Measurements from ENCODE around the gene CCL19.
A peak's percentile ranks its signal among the peaks of the same experiment; 100 is the strongest.

CCL19 gene

GRCh38 chr9:34675048-34675714, 15.9 kb downstream of the CCL19 start:
- DNase-seq (ENCODE audit: low read depth, low spot score) = peak; percentile 63
- H3K4me3 ChIP-seq (ENCODE audit: low read depth, low read length) = no peak overlapping the region
- peak; percentile 96 for TF ChIP-seq CTCF (IDR thresholded peaks at IDR 0.05; ENCODE audit: low read depth, low read length)
- in situ Hi-C loops (cut with HindIII; ENCODE audit: low sequenced_read_pairs) = no loop called here

- no peak overlapping the region for H3K4me3 ChIP-seq (ENCODE audit: low read depth, low read length)
- DNase-seq (ENCODE audit: low read depth, low spot score) = no peak
- TF ChIP-seq CTCF (IDR thresholded peaks at IDR 0.05; ENCODE audit: low read depth, low read length) = no peak
- in situ Hi-C loops (cut with HindIII; ENCODE audit: low sequenced_read_pairs) = no loop called here
Observed at GRCh38 chr9:34674440-34674839, 16.6 kb downstream of the CCL19 start.

GRCh38 chr9:34671307-34671706, 19.8 kb downstream of the CCL19 start:
- DNase-seq (ENCODE audit: low read depth, low spot score) = no peak
- TF ChIP-seq CTCF (IDR thresholded peaks at IDR 0.05; ENCODE audit: low read depth, low read length) = no peak
- in situ Hi-C loops (cut with HindIII; ENCODE audit: low sequenced_read_pairs) = no loop called here
- no peak overlapping the region for H3K4me3 ChIP-seq (ENCODE audit: low read depth, low read length)

- DNase-seq (ENCODE audit: low read depth, low spot score) = no peak
- H3K4me3 ChIP-seq (ENCODE audit: low read depth, low read length) = no peak overlapping the region
- in situ Hi-C loops (cut with HindIII; ENCODE audit: low sequenced_read_pairs) = no loop called here
- no peak for TF ChIP-seq CTCF (IDR thresholded peaks at IDR 0.05; ENCODE audit: low read depth, low read length)
Observed at GRCh38 chr9:34669809-34670562, 21.1 kb downstream of the CCL19 start.

GRCh38 chr9:34665381-34666250, 25.5 kb downstream of the CCL19 start:
- no peak for TF ChIP-seq CTCF (IDR thresholded peaks at IDR 0.05; ENCODE audit: low read depth, low read length)
- in situ Hi-C loops (cut with HindIII; ENCODE audit: low sequenced_read_pairs) = no loop called here

GRCh38 chr9:34665067-34665380, 26.1 kb downstream of the CCL19 start:
- DNase-seq (ENCODE audit: low read depth, low spot score) = no peak
- peak overlapping the region; percentile 85 for H3K4me3 ChIP-seq (ENCODE audit: low read depth, low read length)
- in situ Hi-C loops (cut with HindIII; ENCODE audit: low sequenced_read_pairs) = no loop called here
- TF ChIP-seq CTCF (IDR thresholded peaks at IDR 0.05; ENCODE audit: low read depth, low read length) = no peak

More at GRCh38 chr9:34665381-34666250, 25.5 kb downstream of the CCL19 start:
- peak overlapping the region; percentile 85 for H3K4me3 ChIP-seq (ENCODE audit: low read depth, low read length)
- peak; percentile 93 for DNase-seq (ENCODE audit: low read depth, low spot score)

All from astrocyte of the spinal cord (primary cell).